HEK293 (cell line): ENCODE data around the gene DLX2.

Experiments used
- CTCF ChIA-PET: fragments of 350-600 bp; formaldehyde crosslinking; extraction: SDS; loops from one replicate; lab custom pipeline; 2021; ENCODE audit warnings: antibody characterized with exemption; lab: Yijun Ruan, JAX
- POLR2A ChIA-PET: fragments of 300-600 bp; formaldehyde crosslinking; extraction: SDS; loops from one replicate; lab custom pipeline; 2020; ENCODE audit warnings: antibody characterized with exemption, inconsistent platforms; lab: Yijun Ruan, JAX
- H3K27ac ChIP-seq: fragments of 200-500 bp; sonication (Bioruptor generic); 2 replicates; pipeline ENCODE4 v1.5.1; 2014; ENCODE audit warnings: low read depth, low read length, control low read depth, inconsistent platforms; ENCODE audit errors: extremely low read depth
- H3K36me3 ChIP-seq, 2 experiments: fragments of 200-500 bp in 1 of 2; sonication (Bioruptor generic) in 1 of 2; 1 replicate in 1 of 2; 2 replicates in 1 of 2; pipeline ENCODE4 v1.5.1; 2014 to 2017; ENCODE audit warnings: inconsistent platforms in 2 of 2, low read length in 2 of 2; ENCODE audit not compliant: control insufficient read depth in 2 of 2, insufficient read depth in 1 of 2
- H3K4me1 ChIP-seq: fragments of 200-500 bp; sonication (Bioruptor generic); 2 replicates; pipeline ENCODE4 v1.5.1; 2014; ENCODE audit warnings: mild to moderate bottlenecking, low read length, inconsistent platforms; ENCODE audit not compliant: control insufficient read depth, insufficient read depth
- H3K4me3 ChIP-seq: 2 replicates; pipeline ENCODE4 v1.5.1; 2011; ENCODE audit warnings: low read depth, mild to moderate bottlenecking, control low read depth, low read length, moderate library complexity
- H3K9me3 ChIP-seq: fragments of 200-500 bp; sonication (Bioruptor generic); 2 replicates; pipeline ENCODE4 v1.5.1; 2014; ENCODE audit warnings: low read depth, low read length, inconsistent platforms; ENCODE audit not compliant: control insufficient read depth, insufficient read depth
- GLIS2 ChIP-seq: fragments of 450-650 bp; formaldehyde crosslinking; IDR thresholded peaks from 2 replicates; pipeline ENCODE4 v1.5.1; 2016; ENCODE audit warnings: missing biosample characterization, missing genetic modification characterization
- HOXC10 ChIP-seq: sonication (generic); formaldehyde crosslinking; IDR thresholded peaks from 2 replicates; pipeline ENCODE4 v1.8.1; 2023; ENCODE audit warnings: mild to moderate bottlenecking, missing genetic modification reagents
- MYNN ChIP-seq: fragments of 450-650 bp; formaldehyde crosslinking; IDR thresholded peaks from 2 replicates; pipeline ENCODE4 v1.5.1; 2016; ENCODE audit warnings: missing biosample characterization, missing genetic modification characterization, borderline replicate concordance
- PRDM6 ChIP-seq: fragments of 450-650 bp; formaldehyde crosslinking; IDR thresholded peaks from 2 replicates; pipeline ENCODE4 v1.5.1; 2017; ENCODE audit warnings: missing biosample characterization, missing genetic modification characterization
- RBAK ChIP-seq: fragments of 450-650 bp; formaldehyde crosslinking; IDR thresholded peaks from 2 replicates; pipeline ENCODE4 v1.5.1; 2016; ENCODE audit warnings: missing biosample characterization, missing genetic modification characterization
- ZEB2 ChIP-seq: fragments of 450-650 bp; formaldehyde crosslinking; IDR thresholded peaks from 2 replicates; pipeline ENCODE4 v1.5.1; 2016; ENCODE audit warnings: missing biosample characterization, missing genetic modification characterization
- ZFP3 ChIP-seq: fragments of 450-650 bp; formaldehyde crosslinking; IDR thresholded peaks from 2 replicates; pipeline ENCODE4 v1.5.1; 2016; ENCODE audit warnings: low read depth, missing biosample characterization, missing genetic modification characterization
- ZNF121 ChIP-seq: fragments of 450-650 bp; formaldehyde crosslinking; IDR thresholded peaks from 2 replicates; pipeline ENCODE4 v1.5.1; 2016; ENCODE audit warnings: missing biosample characterization, missing genetic modification characterization
- ZNF133 ChIP-seq: fragments of 450-650 bp; formaldehyde crosslinking; IDR thresholded peaks from 2 replicates; pipeline ENCODE4 v1.5.1; 2016; ENCODE audit warnings: missing biosample characterization, missing genetic modification characterization
- ZNF146 ChIP-seq: fragments of 450-650 bp; formaldehyde crosslinking; IDR thresholded peaks from 2 replicates; pipeline ENCODE4 v1.5.1; 2016; ENCODE audit warnings: missing biosample characterization, missing genetic modification characterization
- ZNF211 ChIP-seq: fragments of 450-650 bp; formaldehyde crosslinking; IDR thresholded peaks from 2 replicates; pipeline ENCODE4 v1.5.1; 2016; ENCODE audit warnings: low read depth, missing biosample characterization, missing genetic modification characterization
- ZNF221 ChIP-seq: fragments of 450-650 bp; formaldehyde crosslinking; IDR thresholded peaks from 2 replicates; pipeline ENCODE4 v1.5.1; 2017; ENCODE audit warnings: missing biosample characterization, missing genetic modification characterization, borderline replicate concordance
- ZNF23 ChIP-seq: fragments of 450-650 bp; formaldehyde crosslinking; IDR thresholded peaks from 2 replicates; pipeline ENCODE4 v1.5.1; 2016; ENCODE audit warnings: missing biosample characterization, missing genetic modification characterization, borderline replicate concordance
- ZNF416 ChIP-seq: fragments of 450-650 bp; formaldehyde crosslinking; IDR thresholded peaks from 2 replicates; pipeline ENCODE4 v1.5.1; 2016; ENCODE audit warnings: missing biosample characterization, missing genetic modification characterization
- ZNF473 ChIP-seq: fragments of 450-650 bp; formaldehyde crosslinking; IDR thresholded peaks from 2 replicates; pipeline ENCODE4 v1.5.1; 2017; ENCODE audit warnings: missing biosample characterization, missing genetic modification characterization
- ZNF501 ChIP-seq: fragments of 450-650 bp; formaldehyde crosslinking; IDR thresholded peaks from 2 replicates; pipeline ENCODE4 v1.5.1; 2016; ENCODE audit warnings: missing biosample characterization, missing genetic modification characterization

Gene DLX2

GRCh38 chr2:172049567-172050120 lies 53.1 kb downstream of the DLX2 start:
- POLR2A ChIA-PET, result interaction anchor here (1.0 kb wide), 1 partner anchor 46 kb away, joined by 3 read pairs; no protein-coding TSS in a partner anchor
- Histone ChIP-seq H3K27ac (no peak overlapping the region), H3K9me3 (no peaks in the 10 kb centered on the region), H3K4me1 (peaks cover 19% of the 10 kb centered on the region), H3K36me3 (no peaks in the 10 kb centered on the region)
- TF ChIP-seq ZNF133 (no peak), ZNF211 (tag by site-specific recombination) (no peak), ZNF416 (no peak), RBAK (tag by site-specific recombination) (no peak), MYNN (tag by site-specific recombination) (no peak), ZNF23 (no peak), ZFP3 (tag by site-specific recombination) (no peak), GLIS2 (no peak), ZNF146 (tag by site-specific recombination) (no peak), ZNF473 (tag by site-specific recombination) (no peak), ZNF121 (tag by site-specific recombination) (no peak), ZNF501 (tag by site-specific recombination) (no peak), PRDM6 (tag by site-specific recombination) (no peak), HOXC10 (no peak), ZNF221 (no peak), ZEB2 (tag by site-specific recombination) (no peak)
- TF ChIP-seq, all 188 proteins: peak for 0
- CTCF ChIA-PET, result interaction anchor here (1.0 to 1.7 kb wide), 2 partner anchors 9 to 43 kb away, joined by 3 read pairs; no protein-coding TSS in a partner anchor
- no peak overlapping the region for H3K4me3 ChIP-seq
